OCI-LY1 (cell line): Measurements from ENCODE around the gene CAPN14.

Source experiments
- H2AFZ ChIP-seq: fragments of 200-600 bp; sonication (generic), shearing (Covaris generic); 2 replicates; pipeline ENCODE4 v1.6.0; 2014; ENCODE audit warnings: antibody characterized with exemption, mild to moderate bottlenecking, low read length
- H3F3A ChIP-seq: fragments of 200-600 bp; sonication (generic), shearing (Covaris generic); 2 replicates; pipeline ENCODE4 v1.6.0; 2014; ENCODE audit warnings: mild to moderate bottlenecking, antibody characterized with exemption, low read length, moderate library complexity; ENCODE audit not compliant: insufficient read depth
- H3K27ac ChIP-seq: fragments of 200-600 bp; sonication (generic); 2 replicates; pipeline ENCODE4 v1.5.1; 2014; ENCODE audit warnings: low read length, mixed run types, mild to moderate bottlenecking, low read depth; ENCODE audit not compliant: poor library complexity, severe bottlenecking
- H3K27me3 ChIP-seq: fragments of 200-600 bp; sonication (generic); 2 replicates; pipeline ENCODE4 v1.6.0; 2014; ENCODE audit warnings: antibody characterized with exemption, mild to moderate bottlenecking, low read length, moderate library complexity; ENCODE audit not compliant: insufficient read depth
- H3K36me3 ChIP-seq: fragments of 200-600 bp; sonication (generic); 2 replicates; pipeline ENCODE4 v1.6.1; 2014; ENCODE audit warnings: mild to moderate bottlenecking, antibody characterized with exemption, low read length, moderate library complexity, mixed read lengths; ENCODE audit not compliant: insufficient read depth
- H3K4me1 ChIP-seq: fragments of 200-600 bp; sonication (generic); 2 replicates; pipeline ENCODE4 v1.5.1; 2014; ENCODE audit warnings: mild to moderate bottlenecking, low read length, moderate library complexity; ENCODE audit not compliant: insufficient read depth, severe bottlenecking
- H3K4me2 ChIP-seq: fragments of 200-600 bp; sonication (generic), shearing (Covaris generic); 2 replicates; pipeline ENCODE4 v1.6.1; 2014; ENCODE audit warnings: low read length
- H3K4me3 ChIP-seq: fragments of 200-600 bp; sonication (generic); 2 replicates; pipeline ENCODE4 v1.5.1; 2014; ENCODE audit warnings: low read length, low read depth, mild to moderate bottlenecking, mixed read lengths; ENCODE audit not compliant: poor library complexity, severe bottlenecking
- H3K79me2 ChIP-seq: fragments of 200-600 bp; shearing (Covaris generic); 2 replicates; pipeline ENCODE4 v1.6.1; 2016; ENCODE audit warnings: mixed run types, low read length, mixed read lengths; ENCODE audit not compliant: insufficient read depth
- H3K9ac ChIP-seq: fragments of 200-600 bp; sonication (generic), shearing (Covaris generic); 2 replicates; pipeline ENCODE4 v1.6.1; 2014; ENCODE audit warnings: mild to moderate bottlenecking, low read length, mixed read lengths
- H3K9me2 ChIP-seq: fragments of 200-600 bp; sonication (generic), shearing (Covaris generic); 2 replicates; pipeline ENCODE4 v1.6.1; 2014; ENCODE audit warnings: low read depth, mild to moderate bottlenecking, low read length, mixed read lengths
- H3K9me3 ChIP-seq: fragments of 200-600 bp; shearing (Covaris generic); 2 replicates; pipeline ENCODE4 v1.6.1; 2014; ENCODE audit warnings: low read length, mixed read lengths
- H4K20me1 ChIP-seq: fragments of 200-600 bp; sonication (generic), shearing (Covaris generic); 2 replicates; pipeline ENCODE4 v1.6.0; 2016; ENCODE audit warnings: mild to moderate bottlenecking, low read length; ENCODE audit not compliant: insufficient read depth
- CTCF ChIP-seq: fragments of 200-600 bp; sonication (generic), shearing (Covaris generic); IDR thresholded peaks from 2 replicates; pipeline ENCODE4 v1.5.1; 2017; ENCODE audit warnings: mild to moderate bottlenecking, antibody characterized with exemption, low read length, moderate library complexity, mixed read lengths
- EZH2 ChIP-seq: fragments of 200-600 bp; sonication (generic), shearing (Covaris generic); IDR thresholded peaks from 2 replicates; pipeline ENCODE4 v1.8.0; 2017; ENCODE audit warnings: borderline replicate concordance, mixed run types, mild to moderate bottlenecking, antibody characterized with exemption, low read length, moderate library complexity, mixed read lengths

The CAPN14 gene

GRCh38 chr2:31254237-31255203, 37.2 kb upstream of the CAPN14 start:
- H3K4me1 ChIP-seq: peaks cover 23% of the 10 kb centered on the region
- no peaks in the 10 kb centered on the region for H3K36me3 ChIP-seq
- H3K9ac ChIP-seq: no peak overlapping the region; the same call in 1 of the 2 replicates
- no peaks in the 10 kb centered on the region for H3K79me2 ChIP-seq
- peak overlapping the region; percentile 5 for H3K4me3 ChIP-seq
- H3K4me2 ChIP-seq: peak overlapping the region; percentile 30; the same call in 1 of the 2 replicates
- no peaks in the 10 kb centered on the region for H3K9me2 ChIP-seq
- H2AFZ ChIP-seq: no peak overlapping the region
- H3K27ac ChIP-seq: peak overlapping the region; percentile 53
- TF ChIP-seq CTCF: no peak
- no peak for TF ChIP-seq EZH2
- no peaks in the 10 kb centered on the region for H3K27me3 ChIP-seq
- no peaks in the 10 kb centered on the region for H3K9me3 ChIP-seq
- H3F3A ChIP-seq: no peaks in the 10 kb centered on the region
- H4K20me1 ChIP-seq: no peaks in the 10 kb centered on the region

GRCh38 chr2:31253356-31254131, 36.2 kb upstream of the CAPN14 start:
- Histone ChIP-seq H3F3A (no peaks in the 10 kb centered on the region), H3K4me2 (peak overlapping the region; percentile 30; the same call in 1 of the 2 replicates), H3K27me3 (no peaks in the 10 kb centered on the region), H3K9ac (no peak overlapping the region; the same call in 1 of the 2 replicates), H3K27ac (peak overlapping the region; percentile 24), H2AFZ (no peak overlapping the region), H3K4me1 (peaks cover 23% of the 10 kb centered on the region), H3K36me3 (no peaks in the 10 kb centered on the region), H3K79me2 (no peaks in the 10 kb centered on the region), H3K9me3 (no peaks in the 10 kb centered on the region), H3K9me2 (no peaks in the 10 kb centered on the region), H4K20me1 (no peaks in the 10 kb centered on the region), H3K4me3 (peak overlapping the region; percentile 5)
- no peak for TF ChIP-seq CTCF

GRCh38 chr2:31251851-31252250, 34.5 kb upstream of the CAPN14 start:
- Histone ChIP-seq H3K4me3 (no peak overlapping the region), H3K9me2 (no peaks in the 10 kb centered on the region), H2AFZ (no peak overlapping the region), H3K4me1 (peaks cover 22% of the 10 kb centered on the region), H3K27ac (no peak overlapping the region), H3F3A (no peaks in the 10 kb centered on the region), H3K9ac (no peak overlapping the region), H3K4me2 (no peak overlapping the region), H3K9me3 (no peaks in the 10 kb centered on the region), H3K79me2 (no peaks in the 10 kb centered on the region), H3K27me3 (no peaks in the 10 kb centered on the region), H3K36me3 (no peaks in the 10 kb centered on the region), H4K20me1 (no peaks in the 10 kb centered on the region)
- TF ChIP-seq EZH2 (no peak), CTCF (no peak)
